K562 (cell line): ENCODE results near the gene ANKRD33.

Source experiments
- HDAC1 ChIP-seq, 2 experiments: fragments of 450-650 bp; IDR thresholded peaks; 2 replicates each; pipeline ENCODE4 v1.6.1; 2016 to 2017; ENCODE audit warnings: inconsistent platforms in 1 of 2, mild to moderate bottlenecking in 1 of 2, moderate library complexity in 1 of 2
- MYNN ChIP-seq, 2 experiments: sonication (generic); formaldehyde crosslinking in 1 of 2; IDR thresholded peaks; 2 replicates each; pipeline versions ENCODE4 v1.5.0 to v1.6.1; 2016 to 2020; ENCODE audit warnings: antibody characterized with exemption in 1 of 2, missing genetic modification reagents in 1 of 2
- NBN ChIP-seq: fragments of 450-650 bp; IDR thresholded peaks from 2 replicates; pipeline ENCODE4 v1.6.1; 2016; ENCODE audit warnings: low read depth, mild to moderate bottlenecking
- POLR2A ChIP-seq: fragments of 450-650 bp; conservative IDR thresholded peaks from 2 replicates; pipeline ENCODE4 v1.6.1; 2016
- POLR2AphosphoS5 ChIP-seq: IDR thresholded peaks from 2 replicates; pipeline ENCODE4 v1.6.1; 2011; ENCODE audit warnings: mild to moderate bottlenecking, low read depth, low read length, moderate library complexity; ENCODE audit not compliant: control insufficient read depth, insufficient read depth
- ZNF24 ChIP-seq: fragments of 450-650 bp; IDR thresholded peaks from 2 replicates; pipeline ENCODE4 v1.6.1; 2016
- ZNF766 ChIP-seq: fragments of 200-800 bp; sonication (Bioruptor generic); conservative IDR thresholded peaks from 2 replicates; pipeline ENCODE4 v1.6.1; 2016; ENCODE audit warnings: missing genetic modification characterization, missing compliant biosample characterization

DNA sequence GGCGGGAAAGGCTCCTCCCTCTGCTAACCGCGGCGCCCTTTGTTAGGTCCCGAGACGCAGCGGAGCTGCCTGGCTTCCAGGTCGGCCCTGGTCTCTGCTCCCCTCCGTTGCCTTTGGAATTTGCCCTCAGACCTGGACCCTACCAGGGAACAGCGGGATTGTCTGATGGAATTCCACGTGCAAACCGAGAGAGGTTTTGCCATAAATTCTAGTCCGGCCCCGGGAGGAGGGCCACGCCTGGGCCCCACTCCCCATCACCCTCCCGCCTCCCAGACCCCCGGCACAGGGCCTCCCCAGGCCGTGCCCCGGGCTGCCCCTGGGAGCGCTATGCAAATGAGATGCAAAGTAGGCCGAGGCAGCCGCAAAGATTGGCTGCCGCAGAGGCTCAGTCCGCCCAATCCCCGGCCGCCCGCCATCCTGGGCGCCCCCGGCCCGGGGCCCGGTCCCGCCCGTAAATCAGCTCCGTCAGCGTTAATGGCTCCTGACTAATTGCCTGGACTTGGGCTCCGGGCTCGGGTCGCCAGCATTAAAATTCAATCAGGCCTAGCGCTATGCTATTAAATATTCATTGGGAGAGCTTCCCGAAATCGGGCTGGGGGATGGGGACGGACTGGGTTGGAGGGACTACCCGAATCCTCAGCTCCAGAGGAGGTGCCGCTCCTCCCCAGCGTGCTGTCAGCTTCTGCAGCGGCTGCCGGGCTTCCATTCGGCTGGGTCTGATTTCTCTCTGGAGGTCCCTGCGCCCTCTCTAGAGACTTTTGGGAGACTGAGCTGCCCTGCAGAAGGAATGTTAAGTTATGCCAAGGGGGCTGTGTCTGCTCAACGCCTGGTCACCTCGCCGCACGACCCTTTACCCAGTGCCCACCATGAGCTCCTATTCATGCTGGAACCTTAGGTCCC lies 23.7 kb upstream of the ANKRD33 start:
- TF ChIP-seq POLR2A = no peak
- TF ChIP-seq ZNF766 (CRISPR knock-in tag) = no peak
- TF ChIP-seq HDAC1 (IDR thresholded peaks at IDR 0.05) = no peak
- no peak for TF ChIP-seq ZNF24
- TF ChIP-seq POLR2AphosphoS5 = no peak
- TF ChIP-seq NBN = no peak
- no peak for TF ChIP-seq MYNN (IDR thresholded peaks at IDR 0.05)
- no peak for TF ChIP-seq MYNN (CRISPR knock-in tag; IDR thresholded peaks at IDR 0.05)
